ENCODE data around the gene ATF4.

Gene ATF4

DNA sequence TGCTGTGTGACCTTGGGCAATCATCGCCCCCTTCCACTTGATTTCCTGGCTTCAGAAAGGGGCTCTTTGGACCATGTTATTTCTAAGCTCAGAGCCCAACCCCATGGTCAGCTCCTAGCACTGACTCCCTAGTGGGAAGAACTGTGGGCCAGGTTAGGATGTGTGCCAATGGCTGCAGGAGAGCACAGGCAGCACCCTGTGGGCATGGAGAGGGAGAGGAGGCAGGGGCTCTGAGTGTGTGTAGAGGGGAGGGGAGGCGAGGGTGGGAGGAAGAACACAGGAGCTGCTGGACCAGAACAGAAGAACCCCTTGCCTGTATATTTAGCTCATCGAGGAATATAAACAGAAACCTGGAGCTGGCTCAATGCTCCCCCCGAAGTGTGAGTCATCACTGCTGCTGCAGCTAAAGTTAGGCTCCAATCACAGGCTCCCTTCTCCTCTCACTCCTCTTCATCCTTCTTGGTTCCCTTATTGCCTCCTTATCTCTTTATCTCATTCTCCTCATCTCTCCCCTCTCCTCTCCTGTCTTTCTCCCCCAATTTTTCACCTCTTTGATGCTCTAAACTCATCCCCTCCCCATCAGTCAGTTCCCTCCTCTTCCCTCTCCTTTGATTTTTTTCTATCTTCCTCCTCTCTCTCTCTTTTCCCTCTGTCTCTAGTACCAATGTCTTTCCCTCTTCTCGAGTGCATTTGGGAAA lies 26.7 kb downstream of the ATF4 start:
- TF ChIP-seq RARB (CRISPR knock-in tag; IDR thresholded peaks at IDR 0.05) = no peak
- no peak for TF ChIP-seq ESRRG (CRISPR knock-in tag; IDR thresholded peaks at IDR 0.05)
- TF ChIP-seq, protein P1, sequence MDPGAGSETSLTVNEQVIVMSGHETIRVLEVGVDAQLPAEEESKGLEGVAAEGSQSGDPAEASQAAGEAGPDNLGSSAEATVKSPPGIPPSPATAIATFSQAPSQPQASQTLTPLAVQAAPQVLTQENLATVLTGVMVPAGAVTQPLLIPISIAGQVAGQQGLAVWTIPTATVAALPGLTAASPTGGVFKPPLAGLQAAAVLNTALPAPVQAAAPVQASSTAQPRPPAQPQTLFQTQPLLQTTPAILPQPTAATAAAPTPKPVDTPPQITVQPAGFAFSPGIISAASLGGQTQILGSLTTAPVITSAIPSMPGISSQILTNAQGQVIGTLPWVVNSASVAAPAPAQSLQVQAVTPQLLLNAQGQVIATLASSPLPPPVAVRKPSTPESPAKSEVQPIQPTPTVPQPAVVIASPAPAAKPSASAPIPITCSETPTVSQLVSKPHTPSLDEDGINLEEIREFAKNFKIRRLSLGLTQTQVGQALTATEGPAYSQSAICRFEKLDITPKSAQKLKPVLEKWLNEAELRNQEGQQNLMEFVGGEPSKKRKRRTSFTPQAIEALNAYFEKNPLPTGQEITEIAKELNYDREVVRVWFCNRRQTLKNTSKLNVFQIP (CRISPR knock-in tag; IDR thresholded peaks at IDR 0.05; ENCODE audit: borderline replicate concordance, low read depth) = no peak
- no peak for TF ChIP-seq ARNTL (CRISPR knock-in tag; IDR thresholded peaks at IDR 0.05; ENCODE audit: borderline replicate concordance, low read depth)
- TF ChIP-seq, protein P2, sequence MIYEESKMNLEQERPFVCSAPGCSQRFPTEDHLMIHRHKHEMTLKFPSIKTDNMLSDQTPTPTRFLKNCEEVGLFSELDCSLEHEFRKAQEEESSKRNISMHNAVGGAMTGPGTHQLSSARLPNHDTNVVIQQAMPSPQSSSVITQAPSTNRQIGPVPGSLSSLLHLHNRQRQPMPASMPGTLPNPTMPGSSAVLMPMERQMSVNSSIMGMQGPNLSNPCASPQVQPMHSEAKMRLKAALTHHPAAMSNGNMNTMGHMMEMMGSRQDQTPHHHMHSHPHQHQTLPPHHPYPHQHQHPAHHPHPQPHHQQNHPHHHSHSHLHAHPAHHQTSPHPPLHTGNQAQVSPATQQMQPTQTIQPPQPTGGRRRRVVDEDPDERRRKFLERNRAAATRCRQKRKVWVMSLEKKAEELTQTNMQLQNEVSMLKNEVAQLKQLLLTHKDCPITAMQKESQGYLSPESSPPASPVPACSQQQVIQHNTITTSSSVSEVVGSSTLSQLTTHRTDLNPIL (CRISPR knock-in tag; IDR thresholded peaks at IDR 0.05; ENCODE audit: low read depth) = no peak
- TF ChIP-seq ZNF565 (CRISPR knock-in tag; conservative IDR thresholded peaks at IDR 0.05; ENCODE audit: low read depth) = no peak
- TF ChIP-seq SNAI2 (CRISPR knock-in tag; IDR thresholded peaks at IDR 0.05) = no peak
- TF ChIP-seq ZC3H10 (CRISPR knock-in tag; IDR thresholded peaks at IDR 0.05) = no peak
- TF ChIP-seq BACH2 (CRISPR knock-in tag; IDR thresholded peaks at IDR 0.05; ENCODE audit: borderline replicate concordance) = no peak
- TF ChIP-seq GLIS3 (CRISPR knock-in tag; IDR thresholded peaks at IDR 0.05) = no peak
- no peak for TF ChIP-seq PPARA (CRISPR knock-in tag; IDR thresholded peaks at IDR 0.05; ENCODE audit: borderline replicate concordance)
- no peak for TF ChIP-seq TOX (CRISPR knock-in tag; IDR thresholded peaks at IDR 0.05; ENCODE audit: borderline replicate concordance)
- no peak for TF ChIP-seq ZNF8 (CRISPR knock-in tag; IDR thresholded peaks at IDR 0.05)
- TF ChIP-seq, protein P3, sequence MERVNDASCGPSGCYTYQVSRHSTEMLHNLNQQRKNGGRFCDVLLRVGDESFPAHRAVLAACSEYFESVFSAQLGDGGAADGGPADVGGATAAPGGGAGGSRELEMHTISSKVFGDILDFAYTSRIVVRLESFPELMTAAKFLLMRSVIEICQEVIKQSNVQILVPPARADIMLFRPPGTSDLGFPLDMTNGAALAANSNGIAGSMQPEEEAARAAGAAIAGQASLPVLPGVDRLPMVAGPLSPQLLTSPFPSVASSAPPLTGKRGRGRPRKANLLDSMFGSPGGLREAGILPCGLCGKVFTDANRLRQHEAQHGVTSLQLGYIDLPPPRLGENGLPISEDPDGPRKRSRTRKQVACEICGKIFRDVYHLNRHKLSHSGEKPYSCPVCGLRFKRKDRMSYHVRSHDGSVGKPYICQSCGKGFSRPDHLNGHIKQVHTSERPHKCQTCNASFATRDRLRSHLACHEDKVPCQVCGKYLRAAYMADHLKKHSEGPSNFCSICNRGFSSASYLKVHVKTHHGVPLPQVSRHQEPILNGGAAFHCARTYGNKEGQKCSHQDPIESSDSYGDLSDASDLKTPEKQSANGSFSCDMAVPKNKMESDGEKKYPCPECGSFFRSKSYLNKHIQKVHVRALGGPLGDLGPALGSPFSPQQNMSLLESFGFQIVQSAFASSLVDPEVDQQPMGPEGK (CRISPR knock-in tag; IDR thresholded peaks at IDR 0.05; ENCODE audit: borderline replicate concordance) = no peak
- no peak for TF ChIP-seq ISL1 (CRISPR knock-in tag; IDR thresholded peaks at IDR 0.05)
- TF ChIP-seq, protein P4, sequence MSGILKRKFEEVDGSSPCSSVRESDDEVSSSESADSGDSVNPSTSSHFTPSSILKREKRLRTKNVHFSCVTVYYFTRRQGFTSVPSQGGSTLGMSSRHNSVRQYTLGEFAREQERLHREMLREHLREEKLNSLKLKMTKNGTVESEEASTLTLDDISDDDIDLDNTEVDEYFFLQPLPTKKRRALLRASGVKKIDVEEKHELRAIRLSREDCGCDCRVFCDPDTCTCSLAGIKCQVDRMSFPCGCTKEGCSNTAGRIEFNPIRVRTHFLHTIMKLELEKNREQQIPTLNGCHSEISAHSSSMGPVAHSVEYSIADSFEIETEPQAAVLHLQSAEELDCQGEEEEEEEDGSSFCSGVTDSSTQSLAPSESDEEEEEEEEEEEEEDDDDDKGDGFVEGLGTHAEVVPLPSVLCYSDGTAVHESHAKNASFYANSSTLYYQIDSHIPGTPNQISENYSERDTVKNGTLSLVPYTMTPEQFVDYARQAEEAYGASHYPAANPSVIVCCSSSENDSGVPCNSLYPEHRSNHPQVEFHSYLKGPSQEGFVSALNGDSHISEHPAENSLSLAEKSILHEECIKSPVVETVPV (CRISPR knock-in tag; IDR thresholded peaks at IDR 0.05) = no peak
- TF ChIP-seq OSR1 (CRISPR knock-in tag; IDR thresholded peaks at IDR 0.05) = no peak
- no peak for TF ChIP-seq CSDC2 (CRISPR knock-in tag; IDR thresholded peaks at IDR 0.05)
- TF ChIP-seq ZNF70 (CRISPR knock-in tag; IDR thresholded peaks at IDR 0.05) = no peak
- no peak for TF ChIP-seq TCF4 (CRISPR knock-in tag; IDR thresholded peaks at IDR 0.05; ENCODE audit: borderline replicate concordance)
- ATAC-seq = peak; percentile 66

DNA sequence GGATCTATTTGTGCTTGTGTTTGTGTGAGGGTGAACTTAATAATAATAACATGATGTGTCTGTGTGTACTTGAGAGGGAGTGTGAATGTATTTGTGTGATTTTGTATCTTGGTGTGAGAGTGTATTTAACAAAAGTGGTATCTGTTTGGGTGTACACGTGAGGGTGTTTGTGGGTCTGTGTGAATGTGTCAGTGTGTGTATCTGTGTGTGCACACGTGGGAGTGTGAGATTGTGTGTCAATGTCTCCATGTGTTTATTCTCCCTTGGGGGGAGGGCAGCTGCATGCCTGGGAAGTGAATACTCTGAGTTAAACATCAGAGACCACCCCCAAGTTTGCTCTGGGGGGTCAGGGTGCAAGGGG lies 27.2 kb downstream of the ATF4 start:
- no peak for ATAC-seq
- TF ChIP-seq ZFP30 (CRISPR knock-in tag; IDR thresholded peaks at IDR 0.05) (no peak), ZC3H10 (CRISPR knock-in tag; IDR thresholded peaks at IDR 0.05) (no peak), TOX (CRISPR knock-in tag; IDR thresholded peaks at IDR 0.05; ENCODE audit: borderline replicate concordance) (no peak), CSDC2 (CRISPR knock-in tag; IDR thresholded peaks at IDR 0.05) (no peak), SNAI2 (CRISPR knock-in tag; IDR thresholded peaks at IDR 0.05) (no peak), ESRRG (CRISPR knock-in tag; IDR thresholded peaks at IDR 0.05) (no peak), OSR1 (CRISPR knock-in tag; IDR thresholded peaks at IDR 0.05) (no peak), GLIS3 (CRISPR knock-in tag; IDR thresholded peaks at IDR 0.05) (no peak), ZFP3 (CRISPR knock-in tag; IDR thresholded peaks at IDR 0.05) (no peak), RARB (CRISPR knock-in tag; IDR thresholded peaks at IDR 0.05) (no peak)
- TF ChIP-seq, protein P3 (CRISPR knock-in tag; IDR thresholded peaks at IDR 0.05; ENCODE audit: borderline replicate concordance) = no peak
- TF ChIP-seq, protein P5, sequence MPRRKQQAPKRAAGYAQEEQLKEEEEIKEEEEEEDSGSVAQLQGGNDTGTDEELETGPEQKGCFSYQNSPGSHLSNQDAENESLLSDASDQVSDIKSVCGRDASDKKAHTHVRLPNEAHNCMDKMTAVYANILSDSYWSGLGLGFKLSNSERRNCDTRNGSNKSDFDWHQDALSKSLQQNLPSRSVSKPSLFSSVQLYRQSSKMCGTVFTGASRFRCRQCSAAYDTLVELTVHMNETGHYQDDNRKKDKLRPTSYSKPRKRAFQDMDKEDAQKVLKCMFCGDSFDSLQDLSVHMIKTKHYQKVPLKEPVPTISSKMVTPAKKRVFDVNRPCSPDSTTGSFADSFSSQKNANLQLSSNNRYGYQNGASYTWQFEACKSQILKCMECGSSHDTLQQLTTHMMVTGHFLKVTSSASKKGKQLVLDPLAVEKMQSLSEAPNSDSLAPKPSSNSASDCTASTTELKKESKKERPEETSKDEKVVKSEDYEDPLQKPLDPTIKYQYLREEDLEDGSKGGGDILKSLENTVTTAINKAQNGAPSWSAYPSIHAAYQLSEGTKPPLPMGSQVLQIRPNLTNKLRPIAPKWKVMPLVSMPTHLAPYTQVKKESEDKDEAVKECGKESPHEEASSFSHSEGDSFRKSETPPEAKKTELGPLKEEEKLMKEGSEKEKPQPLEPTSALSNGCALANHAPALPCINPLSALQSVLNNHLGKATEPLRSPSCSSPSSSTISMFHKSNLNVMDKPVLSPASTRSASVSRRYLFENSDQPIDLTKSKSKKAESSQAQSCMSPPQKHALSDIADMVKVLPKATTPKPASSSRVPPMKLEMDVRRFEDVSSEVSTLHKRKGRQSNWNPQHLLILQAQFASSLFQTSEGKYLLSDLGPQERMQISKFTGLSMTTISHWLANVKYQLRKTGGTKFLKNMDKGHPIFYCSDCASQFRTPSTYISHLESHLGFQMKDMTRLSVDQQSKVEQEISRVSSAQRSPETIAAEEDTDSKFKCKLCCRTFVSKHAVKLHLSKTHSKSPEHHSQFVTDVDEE (CRISPR knock-in tag; IDR thresholded peaks at IDR 0.05) = no peak
- TF ChIP-seq, protein P2 (CRISPR knock-in tag; IDR thresholded peaks at IDR 0.05; ENCODE audit: low read depth) = no peak
- TF ChIP-seq, protein P4 (CRISPR knock-in tag; IDR thresholded peaks at IDR 0.05) = no peak
